Upper lobe of right lung (tissue), 1 donor: ENCODE data around the gene KCTD5. TPM values are rescaled to one million over a fixed set of nuclear protein-coding genes. Genes with fewer than 3 reads are reported as not detected.

ENCODE experiments used
- ATAC-seq: fragments of 200-7000 bp; cut with Tn5 transposase; one replicate; pipeline ENCODE4 v1.9.1; 2020; ENCODE audit warnings: mild to moderate bottlenecking, moderate library complexity
- DNase-seq: peaks from one replicate; pipeline ENCODE4 v3.0.0-alpha.2; 2020
- H3K27ac ChIP-seq: fragments of 200-600 bp; one replicate; pipeline ENCODE4 v1.8.0; 2022
- H3K27me3 ChIP-seq: fragments of 200-600 bp; one replicate; pipeline ENCODE4 v1.8.0; 2022; ENCODE audit warnings: mild to moderate bottlenecking
- H3K36me3 ChIP-seq: fragments of 200-600 bp; one replicate; pipeline ENCODE4 v1.8.0; 2022
- H3K4me1 ChIP-seq: fragments of 200-600 bp; one replicate; pipeline ENCODE4 v1.8.0; 2022
- H3K4me3 ChIP-seq: fragments of 200-600 bp; one replicate; pipeline ENCODE4 v1.8.0; 2022; ENCODE audit warnings: mild to moderate bottlenecking
- H3K9me3 ChIP-seq: fragments of 200-600 bp; one replicate; pipeline ENCODE4 v1.8.0; 2022
- intact Hi-C: fragments of 100-400 bp; cut with DNase I; formaldehyde crosslinking; loops from one replicate; pipeline ENCODE4 v1.11.0; 2022
- total RNA-seq: library from RNA; stranded (reverse); fragmentation: NEBNext Ultra II Directional; extraction: Animal tissue kit (Norgen Biotek cat#: 25700); gene quantifications from one replicate; pipeline ENCODE4 v1.2.1, GENCODE V29; 2021
- TF ChIP-seq, protein P1 (sequence below): fragments of 200-600 bp; IDR thresholded peaks from one replicate; pipeline ENCODE4 v1.8.0; 2022; ENCODE audit warnings: antibody characterized with exemption
- donor health status: DM: no; HTN: yes; CAD: no; lungs with severe emphysema.

Gene KCTD5
- total RNA-seq, 1 donor from 2014 or later = 23.8 TPM

DNA sequence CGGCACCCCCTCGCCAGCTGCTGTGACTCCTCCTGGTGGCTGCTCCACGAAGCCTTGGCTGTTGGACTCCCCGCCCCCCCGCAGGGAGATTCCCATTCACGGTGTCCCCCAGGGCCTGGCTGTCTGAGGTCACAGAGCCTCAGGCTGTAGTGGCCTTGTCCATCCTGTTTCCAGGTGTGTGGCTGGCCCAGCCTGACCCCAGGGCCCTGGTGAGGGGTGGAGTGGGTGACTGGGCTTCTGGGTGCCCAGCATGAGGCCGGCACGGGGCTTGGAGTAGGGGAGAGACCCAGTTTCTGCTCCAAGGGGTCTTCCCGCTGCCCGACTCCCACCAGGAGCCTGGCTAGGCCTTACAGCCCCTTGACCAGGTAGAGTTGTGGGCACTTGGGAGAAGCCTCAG lies 27.3 kb downstream of the KCTD5 start:
- TF ChIP-seq, protein P1, sequence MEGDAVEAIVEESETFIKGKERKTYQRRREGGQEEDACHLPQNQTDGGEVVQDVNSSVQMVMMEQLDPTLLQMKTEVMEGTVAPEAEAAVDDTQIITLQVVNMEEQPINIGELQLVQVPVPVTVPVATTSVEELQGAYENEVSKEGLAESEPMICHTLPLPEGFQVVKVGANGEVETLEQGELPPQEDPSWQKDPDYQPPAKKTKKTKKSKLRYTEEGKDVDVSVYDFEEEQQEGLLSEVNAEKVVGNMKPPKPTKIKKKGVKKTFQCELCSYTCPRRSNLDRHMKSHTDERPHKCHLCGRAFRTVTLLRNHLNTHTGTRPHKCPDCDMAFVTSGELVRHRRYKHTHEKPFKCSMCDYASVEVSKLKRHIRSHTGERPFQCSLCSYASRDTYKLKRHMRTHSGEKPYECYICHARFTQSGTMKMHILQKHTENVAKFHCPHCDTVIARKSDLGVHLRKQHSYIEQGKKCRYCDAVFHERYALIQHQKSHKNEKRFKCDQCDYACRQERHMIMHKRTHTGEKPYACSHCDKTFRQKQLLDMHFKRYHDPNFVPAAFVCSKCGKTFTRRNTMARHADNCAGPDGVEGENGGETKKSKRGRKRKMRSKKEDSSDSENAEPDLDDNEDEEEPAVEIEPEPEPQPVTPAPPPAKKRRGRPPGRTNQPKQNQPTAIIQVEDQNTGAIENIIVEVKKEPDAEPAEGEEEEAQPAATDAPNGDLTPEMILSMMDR = no peak
- H3K4me3 ChIP-seq = no peak overlapping the region
- intact Hi-C loops = no loop called here
- DNase-seq (no peak), ATAC-seq (no peak)
- H3K9me3 ChIP-seq = no peaks in the 10 kb centered on the region
- no peaks in the 10 kb centered on the region for H3K4me1 ChIP-seq
- no peaks in the 10 kb centered on the region for H3K27me3 ChIP-seq
- H3K36me3 ChIP-seq = peaks cover 42% of the 10 kb centered on the region
- H3K27ac ChIP-seq = no peak overlapping the region

DNA sequence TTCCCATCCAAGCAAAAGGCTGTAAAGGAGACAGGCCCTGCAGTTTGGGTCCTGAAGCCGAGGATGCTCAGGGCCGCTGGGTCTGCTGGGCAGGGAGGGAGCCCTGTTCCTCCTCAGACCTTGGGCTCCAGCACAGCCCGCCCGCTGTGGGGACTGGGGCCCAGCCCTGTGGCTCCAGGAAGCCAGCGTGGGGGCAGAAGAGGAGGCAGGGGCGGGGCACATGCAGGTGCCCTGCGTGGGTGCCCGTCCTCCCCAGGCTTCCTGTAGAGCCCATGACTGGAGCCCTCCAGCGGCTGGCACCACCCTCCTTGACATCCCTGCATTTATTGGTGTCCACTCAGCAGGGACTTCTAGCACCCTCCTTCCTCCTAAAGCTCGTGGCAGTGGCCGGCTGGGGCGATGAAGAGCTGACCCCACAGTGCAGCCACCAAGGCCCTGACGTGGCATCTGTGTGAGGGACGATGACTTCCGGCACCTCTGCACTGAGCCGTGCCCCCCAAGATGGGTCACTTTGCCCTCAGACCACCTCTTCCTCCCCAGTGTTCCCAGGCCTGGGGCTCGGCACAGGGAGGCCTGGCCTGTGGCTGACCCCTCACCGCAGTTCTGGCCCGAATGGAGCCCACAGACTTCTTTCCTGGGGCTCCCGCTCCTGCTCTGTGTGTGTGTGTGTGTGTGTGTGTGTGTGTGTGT lies 27.8 kb downstream of the KCTD5 start:
- Histone ChIP-seq H3K27ac (no peak overlapping the region), H3K27me3 (no peaks in the 10 kb centered on the region)

DNA sequence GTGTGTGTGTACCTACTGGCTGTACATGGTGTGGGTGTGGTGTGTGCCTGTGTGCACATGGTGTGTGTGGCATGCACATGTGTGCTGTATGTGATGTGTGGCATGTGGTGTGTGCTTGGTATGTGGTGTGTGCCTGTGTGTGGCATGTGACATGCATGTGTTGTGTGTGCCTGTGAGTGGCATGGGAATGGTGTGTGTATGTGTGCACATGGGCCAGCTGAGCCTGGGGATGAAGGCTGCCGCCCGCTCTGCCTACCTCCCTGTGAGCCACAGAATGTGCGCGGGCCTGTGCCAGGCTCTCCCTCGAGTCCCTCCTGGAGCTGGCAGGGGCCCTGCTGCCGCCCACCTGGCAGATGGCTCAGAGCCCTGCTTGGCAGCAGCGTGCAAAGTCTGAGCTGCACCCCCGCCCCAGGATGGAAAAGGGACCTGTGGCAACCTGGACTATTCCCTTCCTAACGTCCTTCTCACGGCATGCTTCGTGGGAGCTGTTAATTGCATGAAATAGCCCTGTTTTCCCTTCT lies 28.4 kb downstream of the KCTD5 start:
- intact Hi-C loops = no loop called here
- TF ChIP-seq, protein P1 = no peak

More for the DNA sequence above, 27.8 kb downstream of the KCTD5 start:
- TF ChIP-seq, protein P1 = no peak
- H3K4me1 ChIP-seq = no peaks in the 10 kb centered on the region
- H3K36me3 ChIP-seq = peaks cover 40% of the 10 kb centered on the region
- H3K9me3 ChIP-seq = no peaks in the 10 kb centered on the region
- intact Hi-C loops = no loop called here
- no peak overlapping the region for H3K4me3 ChIP-seq
- DNase-seq = no peak
- no peak for ATAC-seq

DNA sequence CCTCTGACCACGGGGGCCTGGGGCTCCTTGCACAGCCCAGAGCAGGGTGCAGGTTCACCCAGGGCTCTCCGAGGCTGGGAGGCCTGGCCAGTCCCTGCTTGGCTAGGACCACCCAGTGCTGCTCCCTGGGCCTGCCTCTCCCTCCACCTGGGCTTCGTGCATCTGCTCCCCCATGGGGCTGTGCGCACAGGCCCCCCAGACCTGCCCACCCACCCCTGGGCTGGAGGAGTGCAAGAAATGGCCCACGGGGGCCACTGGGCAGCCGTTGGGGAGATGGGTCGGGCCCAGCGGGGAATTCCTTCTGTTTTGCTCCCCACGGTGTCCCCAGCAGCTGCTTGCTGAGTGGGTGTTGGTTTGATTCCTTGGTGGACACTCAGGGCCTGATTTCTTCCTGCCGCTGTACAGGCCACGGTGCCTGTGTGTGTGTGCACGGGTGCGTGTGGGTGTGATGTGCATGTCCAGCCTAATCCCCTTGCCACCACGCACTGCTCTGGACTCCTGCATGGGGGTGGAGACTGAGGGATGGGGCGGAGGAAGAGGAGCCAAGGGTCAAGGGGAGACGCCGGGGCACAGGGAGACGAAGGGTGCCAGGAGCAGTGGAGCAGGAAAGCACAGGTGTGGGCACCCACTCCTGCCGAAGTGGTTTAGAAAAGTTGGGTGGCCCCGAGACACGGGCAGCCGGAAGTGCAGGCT lies 29.2 kb downstream of the KCTD5 start:
- H3K27ac ChIP-seq = no peak overlapping the region
- H3K4me1 ChIP-seq = no peaks in the 10 kb centered on the region
- no peaks in the 10 kb centered on the region for H3K9me3 ChIP-seq
- TF ChIP-seq, protein P1 = no peak
- ATAC-seq = no peak
- intact Hi-C loops = no loop called here
- no peaks in the 10 kb centered on the region for H3K27me3 ChIP-seq
- no peak for DNase-seq
- H3K36me3 ChIP-seq = peaks cover 33% of the 10 kb centered on the region
- H3K4me3 ChIP-seq = no peak overlapping the region

More for the DNA sequence above, 28.4 kb downstream of the KCTD5 start:
- Histone ChIP-seq H3K9me3 (no peaks in the 10 kb centered on the region), H3K4me3 (no peak overlapping the region), H3K27me3 (no peaks in the 10 kb centered on the region), H3K4me1 (no peaks in the 10 kb centered on the region), H3K27ac (no peak overlapping the region), H3K36me3 (peaks cover 34% of the 10 kb centered on the region)
- no peak for ATAC-seq
- no peak for DNase-seq

DNA sequence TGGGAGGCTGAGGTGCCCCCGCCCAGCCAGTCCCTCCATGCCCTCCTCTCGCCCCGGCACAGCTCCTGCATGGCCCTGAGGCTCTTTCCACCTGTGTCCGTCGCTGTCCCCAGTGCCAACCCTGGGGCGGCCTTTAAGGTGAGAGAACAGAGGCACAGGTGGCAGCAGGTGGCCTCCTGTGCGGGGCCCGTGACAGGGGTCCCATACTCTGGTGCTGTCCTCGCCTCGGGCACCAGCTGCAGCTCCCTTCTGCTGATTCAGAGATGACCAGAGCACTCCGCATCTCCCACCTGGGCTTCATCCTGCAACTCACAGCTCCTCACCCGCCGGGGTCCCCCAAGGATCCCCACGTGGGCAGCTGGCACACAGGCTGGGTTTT lies 29.7 kb downstream of the KCTD5 start:
- DNase-seq (no peak), ATAC-seq (no peak)
- intact Hi-C loops = no loop called here

More for the DNA sequence above, 29.7 kb downstream of the KCTD5 start:
- Histone ChIP-seq H3K4me1 (no peaks in the 10 kb centered on the region), H3K27me3 (no peaks in the 10 kb centered on the region), H3K27ac (no peak overlapping the region), H3K4me3 (no peak overlapping the region), H3K36me3 (peaks cover 30% of the 10 kb centered on the region), H3K9me3 (no peaks in the 10 kb centered on the region)
- TF ChIP-seq, protein P1 = no peak
